IMR-90 (cell line): Measurements from ENCODE around the gene PRKAG3.

Experiments
- BHLHE40 ChIP-seq: fragments of 150-350 bp; IDR thresholded peaks from 2 replicates; pipeline ENCODE4 v1.6.1; 2016; ENCODE audit warnings: mild to moderate bottlenecking, low read depth, low read length
- CEBPB ChIP-seq: IDR thresholded peaks from 2 replicates; pipeline ENCODE4 v1.6.1; 2012; ENCODE audit warnings: low read depth, low read length, improper control_type of control experiment
- FOS ChIP-seq: fragments of 150-350 bp; IDR thresholded peaks from 2 replicates; pipeline ENCODE4 v1.6.1; 2016; ENCODE audit warnings: low read depth, low read length
- MAZ ChIP-seq: IDR thresholded peaks from 2 replicates; pipeline ENCODE4 v1.6.1; 2012; ENCODE audit warnings: low read depth, mild to moderate bottlenecking, low read length, improper control_type of control experiment, moderate library complexity, borderline replicate concordance
- MXI1 ChIP-seq: IDR thresholded peaks from 2 replicates; pipeline ENCODE4 v1.6.1; 2012; ENCODE audit warnings: low read depth, mild to moderate bottlenecking, low read length, moderate library complexity, borderline replicate concordance
- POLR2A ChIP-seq: IDR thresholded peaks from 2 replicates; pipeline ENCODE4 v1.6.1; 2012; ENCODE audit warnings: mild to moderate bottlenecking, low read depth, low read length
- RAD21 ChIP-seq: IDR thresholded peaks from 2 replicates; pipeline ENCODE4 v1.6.1; 2012; ENCODE audit warnings: low read length, improper control_type of control experiment
- RCOR1 ChIP-seq: IDR thresholded peaks from 2 replicates; pipeline ENCODE4 v1.6.1; 2012; ENCODE audit warnings: mild to moderate bottlenecking, low read length, improper control_type of control experiment; ENCODE audit not compliant: insufficient replicate concordance
- RFX5 ChIP-seq: IDR thresholded peaks from 2 replicates; pipeline ENCODE4 v1.8.0; 2012; ENCODE audit warnings: low read depth, mild to moderate bottlenecking, low read length, moderate library complexity
- SMC3 ChIP-seq: fragments of 150-350 bp; IDR thresholded peaks from 2 replicates; pipeline ENCODE4 v1.6.1; 2016; ENCODE audit warnings: low read depth, mild to moderate bottlenecking, antibody characterized with exemption, low read length, moderate library complexity
- TF ChIP-seq, protein P1 (sequence below): conservative IDR thresholded peaks from 2 replicates; pipeline ENCODE4 v1.5.1; 2012; ENCODE audit warnings: mild to moderate bottlenecking, low read depth, low read length, improper control_type of control experiment
- TF ChIP-seq, protein P2 (sequence below): fragments of 150-350 bp; IDR thresholded peaks from 2 replicates; pipeline ENCODE4 v1.6.1; 2016; ENCODE audit warnings: low read depth, mild to moderate bottlenecking, low read length, moderate library complexity, borderline replicate concordance
- TF ChIP-seq, protein P3 (sequence below): fragments of 150-350 bp; IDR thresholded peaks from 2 replicates; pipeline ENCODE4 v1.6.1; 2017; ENCODE audit warnings: mild to moderate bottlenecking, antibody characterized with exemption, low read length, low read depth

DNA sequence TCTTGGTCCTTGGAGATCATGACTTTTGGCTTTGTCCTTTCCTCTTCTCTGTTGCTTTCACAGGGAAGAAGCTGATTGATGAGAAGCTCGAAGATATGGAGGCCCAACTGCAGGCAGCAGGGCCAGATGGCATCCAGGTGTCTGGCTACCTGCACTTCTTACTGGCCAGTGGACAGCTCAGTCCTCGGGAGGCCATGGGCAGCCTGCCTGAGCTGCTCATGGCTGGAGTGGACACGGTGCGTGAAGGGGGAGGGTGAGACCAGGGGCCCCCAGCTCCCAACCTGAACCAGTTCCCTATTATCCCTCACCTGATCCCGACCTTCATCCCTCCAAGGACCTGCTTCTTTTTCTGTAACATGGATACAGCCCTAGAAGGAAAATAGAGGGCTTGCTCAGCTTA is 18.7 kb downstream of the PRKAG3 start:
- no peak for TF ChIP-seq POLR2A
- TF ChIP-seq, protein P1, sequence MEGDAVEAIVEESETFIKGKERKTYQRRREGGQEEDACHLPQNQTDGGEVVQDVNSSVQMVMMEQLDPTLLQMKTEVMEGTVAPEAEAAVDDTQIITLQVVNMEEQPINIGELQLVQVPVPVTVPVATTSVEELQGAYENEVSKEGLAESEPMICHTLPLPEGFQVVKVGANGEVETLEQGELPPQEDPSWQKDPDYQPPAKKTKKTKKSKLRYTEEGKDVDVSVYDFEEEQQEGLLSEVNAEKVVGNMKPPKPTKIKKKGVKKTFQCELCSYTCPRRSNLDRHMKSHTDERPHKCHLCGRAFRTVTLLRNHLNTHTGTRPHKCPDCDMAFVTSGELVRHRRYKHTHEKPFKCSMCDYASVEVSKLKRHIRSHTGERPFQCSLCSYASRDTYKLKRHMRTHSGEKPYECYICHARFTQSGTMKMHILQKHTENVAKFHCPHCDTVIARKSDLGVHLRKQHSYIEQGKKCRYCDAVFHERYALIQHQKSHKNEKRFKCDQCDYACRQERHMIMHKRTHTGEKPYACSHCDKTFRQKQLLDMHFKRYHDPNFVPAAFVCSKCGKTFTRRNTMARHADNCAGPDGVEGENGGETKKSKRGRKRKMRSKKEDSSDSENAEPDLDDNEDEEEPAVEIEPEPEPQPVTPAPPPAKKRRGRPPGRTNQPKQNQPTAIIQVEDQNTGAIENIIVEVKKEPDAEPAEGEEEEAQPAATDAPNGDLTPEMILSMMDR, result no peak
- no peak for TF ChIP-seq MAZ
- no peak for TF ChIP-seq RAD21
- TF ChIP-seq, protein P2, sequence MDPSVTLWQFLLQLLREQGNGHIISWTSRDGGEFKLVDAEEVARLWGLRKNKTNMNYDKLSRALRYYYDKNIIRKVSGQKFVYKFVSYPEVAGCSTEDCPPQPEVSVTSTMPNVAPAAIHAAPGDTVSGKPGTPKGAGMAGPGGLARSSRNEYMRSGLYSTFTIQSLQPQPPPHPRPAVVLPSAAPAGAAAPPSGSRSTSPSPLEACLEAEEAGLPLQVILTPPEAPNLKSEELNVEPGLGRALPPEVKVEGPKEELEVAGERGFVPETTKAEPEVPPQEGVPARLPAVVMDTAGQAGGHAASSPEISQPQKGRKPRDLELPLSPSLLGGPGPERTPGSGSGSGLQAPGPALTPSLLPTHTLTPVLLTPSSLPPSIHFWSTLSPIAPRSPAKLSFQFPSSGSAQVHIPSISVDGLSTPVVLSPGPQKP, result no peak
- no peak for TF ChIP-seq FOS
- TF ChIP-seq, protein P3, sequence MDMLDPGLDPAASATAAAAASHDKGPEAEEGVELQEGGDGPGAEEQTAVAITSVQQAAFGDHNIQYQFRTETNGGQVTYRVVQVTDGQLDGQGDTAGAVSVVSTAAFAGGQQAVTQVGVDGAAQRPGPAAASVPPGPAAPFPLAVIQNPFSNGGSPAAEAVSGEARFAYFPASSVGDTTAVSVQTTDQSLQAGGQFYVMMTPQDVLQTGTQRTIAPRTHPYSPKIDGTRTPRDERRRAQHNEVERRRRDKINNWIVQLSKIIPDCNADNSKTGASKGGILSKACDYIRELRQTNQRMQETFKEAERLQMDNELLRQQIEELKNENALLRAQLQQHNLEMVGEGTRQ, result no peak
- no peak for TF ChIP-seq CEBPB
- TF ChIP-seq RFX5, result no peak
- TF ChIP-seq MXI1, result no peak
- TF ChIP-seq BHLHE40, result no peak
- TF ChIP-seq SMC3, result no peak
- TF ChIP-seq RCOR1, result no peak
